ENCODE results near the gene BRD8.
"Not testable (repeated sequence)": the region's sequence is repeated elsewhere in the genome, so short reads cannot be mapped to it uniquely, and the experiment has no call there.

BRD8 gene

GRCh38 chr5:138159666-138160065, 18.8 kb downstream of the BRD8 start:
- no peak for DNase-seq (ENCODE audit: low read depth in 1 of 2, low spot score in 1 of 2)

GRCh38 chr5:138157626-138158025, 20.8 kb downstream of the BRD8 start:
- no peak for DNase-seq (ENCODE audit: low read depth in 1 of 2, low spot score in 1 of 2)

GRCh38 chr5:138155977-138156376, 22.5 kb downstream of the BRD8 start:
- DNase-seq (ENCODE audit: low read depth in 1 of 2, low spot score in 1 of 2): not testable (repeated sequence)

GRCh38 chr5:138149530-138149929, 28.9 kb downstream of the BRD8 start:
- DNase-seq (ENCODE audit: low read depth in 1 of 2, low spot score in 1 of 2): no peak

- DNase-seq (ENCODE audit: low read depth in 1 of 2, low spot score in 1 of 2): no peak
These were observed 29.6 kb downstream of the BRD8 start for GRCh38 chr5:138148811-138149210.

GRCh38 chr5:138143578-138143977, 34.9 kb downstream of the BRD8 start:
- not testable (repeated sequence) for DNase-seq (ENCODE audit: low read depth in 1 of 2, low spot score in 1 of 2)

GRCh38 chr5:138141734-138142133, 36.7 kb downstream of the BRD8 start:
- no peak for DNase-seq (ENCODE audit: low read depth in 1 of 2, low spot score in 1 of 2)

GRCh38 chr5:138140268-138140667, 38.2 kb downstream of the BRD8 start:
- no peak for DNase-seq (ENCODE audit: low read depth in 1 of 2, low spot score in 1 of 2)

GRCh38 chr5:138139781-138140090, 38.7 kb downstream of the BRD8 start:
- no peak for DNase-seq (ENCODE audit: low read depth in 1 of 2, low spot score in 1 of 2)

GRCh38 chr5:138138949-138139780, 39.3 kb downstream of the BRD8 start, which contains the start of gene NME5:
Gene NME5, minus strand, starts transcription at chr5:138139428. Its CDS starts 648 bp downstream, at chr5:138138780.
- DNase-seq (ENCODE audit: low read depth in 1 of 2, low spot score in 1 of 2): no peak

GRCh38 chr5:138132543-138132942, 45.9 kb downstream of the BRD8 start:
- no peak for DNase-seq (ENCODE audit: low read depth in 1 of 2, low spot score in 1 of 2)

- DNase-seq (ENCODE audit: low read depth in 1 of 2, low spot score in 1 of 2): no peak
These were observed 49.1 kb downstream of the BRD8 start for GRCh38 chr5:138129347-138129746.

GRCh38 chr5:138128334-138128733, 50.1 kb downstream of the BRD8 start:
- no peak for DNase-seq (ENCODE audit: low read depth in 1 of 2, low spot score in 1 of 2)

GRCh38 chr5:138115254-138115653, 63.2 kb downstream of the BRD8 start:
- no peak for DNase-seq (ENCODE audit: low read depth in 1 of 2, low spot score in 1 of 2)

- DNase-seq (ENCODE audit: low read depth in 1 of 2, low spot score in 1 of 2): no peak
These were observed 66.5 kb downstream of the BRD8 start for GRCh38 chr5:138111937-138112336.

GRCh38 chr5:138111181-138111580, 67.2 kb downstream of the BRD8 start:
- no peak for DNase-seq (ENCODE audit: low read depth in 1 of 2, low spot score in 1 of 2)

- no peak for DNase-seq (ENCODE audit: low read depth in 1 of 2, low spot score in 1 of 2)
These were observed 68.0 kb downstream of the BRD8 start for GRCh38 chr5:138110266-138110963.

- no peak for DNase-seq (ENCODE audit: low read depth in 1 of 2, low spot score in 1 of 2)
These were observed 68.8 kb downstream of the BRD8 start for GRCh38 chr5:138109463-138110265.

- no peak for DNase-seq (ENCODE audit: low read depth in 1 of 2, low spot score in 1 of 2)
These were observed 71.2 kb downstream of the BRD8 start for GRCh38 chr5:138107213-138107612.

GRCh38 chr5:138105709-138106108, 72.7 kb downstream of the BRD8 start:
- no peak for DNase-seq (ENCODE audit: low read depth in 1 of 2, low spot score in 1 of 2)

- no peak for DNase-seq (ENCODE audit: low read depth in 1 of 2, low spot score in 1 of 2)
These were observed 75.2 kb downstream of the BRD8 start for GRCh38 chr5:138103319-138103637.

All from stimulated activated CD4-positive, alpha-beta T cell treated with anti-CD3 and anti-CD28 coated beads, Interleukin-15, amount 100 ng/mL, for 1 hour (primary cell).